Fibroblast of lung (primary cell): ENCODE results near the gene UBR3. TPM values are rescaled to one million over a fixed set of nuclear protein-coding genes. Genes with fewer than 3 reads are reported as not detected.

ENCODE experiments used
- DNase-seq, 2 donors: peaks; one replicate each; pipeline versions ENCODE4 v3.0.0 to v3.0.0-alpha.2; 2010; ENCODE audit warnings: low read depth in 2 of 2
- H2AFZ ChIP-seq: 2 replicates; pipeline ENCODE4 v1.5.1; 2012; ENCODE audit warnings: low read length, control low read depth, inconsistent platforms
- H3K27ac ChIP-seq: 2 replicates; pipeline ENCODE4 v1.5.1; 2011; ENCODE audit warnings: low read length, control low read depth; ENCODE audit not compliant: insufficient read depth
- H3K27me3 ChIP-seq: 2 replicates; pipeline ENCODE4 v1.5.1; 2011; ENCODE audit warnings: mild to moderate bottlenecking, low read length; ENCODE audit not compliant: control insufficient read depth, insufficient read depth
- H3K36me3 ChIP-seq: 2 replicates; pipeline ENCODE4 v1.5.1; 2011; ENCODE audit warnings: low read length; ENCODE audit not compliant: control insufficient read depth, insufficient read depth
- H3K4me1 ChIP-seq: 2 replicates; pipeline ENCODE4 v1.5.1; 2011; ENCODE audit warnings: low read length; ENCODE audit not compliant: control insufficient read depth, insufficient read depth; ENCODE audit errors: extremely low read depth
- H3K4me2 ChIP-seq: 2 replicates; pipeline ENCODE4 v1.5.1; 2011; ENCODE audit warnings: low read length, control low read depth; ENCODE audit not compliant: insufficient read depth; ENCODE audit errors: extremely low read depth
- H3K4me3 ChIP-seq, 4 experiments: fragments of 200-600 bp in 1 of 4; sonication (generic) in 1 of 4; replicated peaks in 1 of 4; 2 replicates each; pipeline ENCODE4 v1.5.1; 2011 to 2016; ENCODE audit warnings: low read length in 4 of 4, low read depth in 3 of 4, mild to moderate bottlenecking in 3 of 4, control low read depth in 2 of 4, inconsistent platforms in 1 of 4, mixed read lengths in 1 of 4; ENCODE audit not compliant: insufficient read depth in 1 of 4; ENCODE audit errors: control extremely low read depth in 1 of 4
- H3K79me2 ChIP-seq: 2 replicates; pipeline ENCODE4 v1.5.1; 2012; ENCODE audit warnings: mild to moderate bottlenecking, low read length, inconsistent platforms; ENCODE audit not compliant: control insufficient read depth, insufficient read depth
- H3K9ac ChIP-seq: 2 replicates; pipeline ENCODE4 v1.5.1; 2011; ENCODE audit warnings: mild to moderate bottlenecking, low read length, control low read depth; ENCODE audit not compliant: insufficient read depth
- H3K9me3 ChIP-seq: 2 replicates; pipeline ENCODE4 v1.5.1; 2012; ENCODE audit warnings: low read depth, low read length; ENCODE audit not compliant: control insufficient read depth, insufficient read depth
- H4K20me1 ChIP-seq: 2 replicates; pipeline ENCODE4 v1.5.1; 2011; ENCODE audit warnings: low read length; ENCODE audit not compliant: control insufficient read depth, insufficient read depth; ENCODE audit errors: extremely low read depth
- EZH2 ChIP-seq: IDR thresholded peaks from 2 replicates; pipeline ENCODE4 v1.5.1; 2012; ENCODE audit warnings: low read length, control low read depth, mild to moderate bottlenecking; ENCODE audit errors: missing control alignments
- polyA plus RNA-seq, 2 donors: library from polyadenylated mRNA; depleted of rRNA in 1 of 2; stranded (reverse) in 1 of 2; unstranded in 1 of 2; fragments of >200 nt; gene quantifications; 2 replicates each; pipeline ENCODE4 v1.2.1, GENCODE V29; 2011 to 2012; ENCODE audit warnings: missing spikeins in 1 of 2
- total RNA-seq: library from RNA; depleted of rRNA; stranded (reverse); fragments of >200 nt; gene quantifications from 2 replicates; pipeline ENCODE4 v1.2.1, GENCODE V29; 2014
- TF ChIP-seq, protein P1 (sequence below), 2 donors: IDR thresholded peaks in 1 of 2; conservative IDR thresholded peaks in 1 of 2; 1 replicate in 1 of 2; 2 replicates in 1 of 2; pipeline ENCODE4 v1.5.1; 2011 to 2012; ENCODE audit warnings: low read length in 2 of 2, control low read depth in 1 of 2, inconsistent platforms in 1 of 2, low read depth in 1 of 2, mild to moderate bottlenecking in 1 of 2

Gene UBR3
- total and polyA plus RNA-seq, 2 donors (not counting 1 experiment from before 2014, with no cell fraction given) = 21.7 to 39.5 TPM

DNA sequence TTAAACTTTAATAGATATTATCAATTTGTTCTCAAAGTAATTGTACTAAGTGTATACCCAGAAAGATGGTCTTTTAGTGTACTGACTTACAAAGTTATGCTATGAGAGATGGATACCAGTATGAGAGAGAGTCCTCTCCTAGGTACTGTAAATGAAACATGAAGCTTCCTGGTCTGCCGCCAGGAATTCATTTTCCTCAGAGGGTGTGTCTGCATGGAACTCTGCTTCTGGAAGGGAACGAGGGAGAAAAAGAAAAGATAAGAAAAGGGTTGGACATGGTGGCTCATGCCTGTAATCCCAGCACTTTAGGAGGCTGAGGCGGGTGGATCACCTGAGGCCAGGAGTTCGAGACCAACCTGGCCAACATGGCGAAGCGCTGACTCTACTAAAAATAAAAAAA, 30.8 kb upstream of the UBR3 start:
- Histone ChIP-seq H4K20me1 (no peaks in the 10 kb centered on the region), H3K4me3 (no peak overlapping the region), H3K4me1 (no peaks in the 10 kb centered on the region), H3K79me2 (peaks cover 24% of the 10 kb centered on the region), H3K27ac (no peak overlapping the region), H3K4me2 (no peak overlapping the region), H3K36me3 (no peaks in the 10 kb centered on the region), H3K27me3 (no peaks in the 10 kb centered on the region), H2AFZ (no peak overlapping the region), H3K9me3 (no peaks in the 10 kb centered on the region), H3K9ac (no peak overlapping the region)
- DNase-seq = peak in 1 of 2 donors; percentile 8
- TF ChIP-seq EZH2 = no peak
- TF ChIP-seq, protein P1, sequence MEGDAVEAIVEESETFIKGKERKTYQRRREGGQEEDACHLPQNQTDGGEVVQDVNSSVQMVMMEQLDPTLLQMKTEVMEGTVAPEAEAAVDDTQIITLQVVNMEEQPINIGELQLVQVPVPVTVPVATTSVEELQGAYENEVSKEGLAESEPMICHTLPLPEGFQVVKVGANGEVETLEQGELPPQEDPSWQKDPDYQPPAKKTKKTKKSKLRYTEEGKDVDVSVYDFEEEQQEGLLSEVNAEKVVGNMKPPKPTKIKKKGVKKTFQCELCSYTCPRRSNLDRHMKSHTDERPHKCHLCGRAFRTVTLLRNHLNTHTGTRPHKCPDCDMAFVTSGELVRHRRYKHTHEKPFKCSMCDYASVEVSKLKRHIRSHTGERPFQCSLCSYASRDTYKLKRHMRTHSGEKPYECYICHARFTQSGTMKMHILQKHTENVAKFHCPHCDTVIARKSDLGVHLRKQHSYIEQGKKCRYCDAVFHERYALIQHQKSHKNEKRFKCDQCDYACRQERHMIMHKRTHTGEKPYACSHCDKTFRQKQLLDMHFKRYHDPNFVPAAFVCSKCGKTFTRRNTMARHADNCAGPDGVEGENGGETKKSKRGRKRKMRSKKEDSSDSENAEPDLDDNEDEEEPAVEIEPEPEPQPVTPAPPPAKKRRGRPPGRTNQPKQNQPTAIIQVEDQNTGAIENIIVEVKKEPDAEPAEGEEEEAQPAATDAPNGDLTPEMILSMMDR (conservative IDR thresholded peaks at IDR 0.05 in 1 of 2, IDR thresholded peaks at IDR 0.05 in 1 of 2; ENCODE audit: low read depth in 1 of 2, low read length in 2 of 2) = no peak

- Histone ChIP-seq H4K20me1 (no peaks in the 10 kb centered on the region), H3K4me3 (no peak overlapping the region), H3K9me3 (no peaks in the 10 kb centered on the region), H3K36me3 (peaks cover 4% of the 10 kb centered on the region), H3K4me2 (no peak overlapping the region), H2AFZ (no peak overlapping the region), H3K27me3 (no peaks in the 10 kb centered on the region), H3K9ac (no peak overlapping the region), H3K4me1 (no peaks in the 10 kb centered on the region), H3K79me2 (peaks cover 32% of the 10 kb centered on the region), H3K27ac (no peak overlapping the region)
- TF ChIP-seq, protein P1 (conservative IDR thresholded peaks at IDR 0.05 in 1 of 2, IDR thresholded peaks at IDR 0.05 in 1 of 2; ENCODE audit: low read depth in 1 of 2, low read length in 2 of 2) = no peak
- TF ChIP-seq EZH2 = no peak
- no peak for DNase-seq
Measured at GRCh38 chr2:169797601-169798000, 29.7 kb upstream of the UBR3 start.

GRCh38 chr2:169798397-169798717, 28.9 kb upstream of the UBR3 start:
- Histone ChIP-seq H3K27me3 (no peaks in the 10 kb centered on the region), H3K9me3 (no peaks in the 10 kb centered on the region), H3K36me3 (peaks cover 5% of the 10 kb centered on the region), H3K4me2 (peak overlapping the region; percentile 21), H3K9ac (no peak overlapping the region), H4K20me1 (no peaks in the 10 kb centered on the region), H2AFZ (peak overlapping the region; percentile 68), H3K79me2 (peaks cover 38% of the 10 kb centered on the region), H3K4me1 (no peaks in the 10 kb centered on the region), H3K4me3 (peak overlapping the region; percentile 82 to 99 (median 84)), H3K27ac (peak overlapping the region; percentile 79)
- DNase-seq = no peak
- TF ChIP-seq EZH2 = no peak
- TF ChIP-seq, protein P1 (conservative IDR thresholded peaks at IDR 0.05 in 1 of 2, IDR thresholded peaks at IDR 0.05 in 1 of 2; ENCODE audit: low read depth in 1 of 2, low read length in 2 of 2) = no peak
